GM18511 (cell line): ENCODE results near the gene ACTR3.
"Not testable (repeated sequence)": the region's sequence is repeated elsewhere in the genome, so short reads cannot be mapped to it uniquely, and the experiment has no call there.

ENCODE experiments used
- ATAC-seq: cut with Tn5 transposase; IDR thresholded peaks from one replicate; pipeline ENCODE4 v1.9.1; 2021; ENCODE audit warnings: mild to moderate bottlenecking, moderate library complexity; ENCODE audit not compliant: unreplicated experiment

The ACTR3 gene

DNA sequence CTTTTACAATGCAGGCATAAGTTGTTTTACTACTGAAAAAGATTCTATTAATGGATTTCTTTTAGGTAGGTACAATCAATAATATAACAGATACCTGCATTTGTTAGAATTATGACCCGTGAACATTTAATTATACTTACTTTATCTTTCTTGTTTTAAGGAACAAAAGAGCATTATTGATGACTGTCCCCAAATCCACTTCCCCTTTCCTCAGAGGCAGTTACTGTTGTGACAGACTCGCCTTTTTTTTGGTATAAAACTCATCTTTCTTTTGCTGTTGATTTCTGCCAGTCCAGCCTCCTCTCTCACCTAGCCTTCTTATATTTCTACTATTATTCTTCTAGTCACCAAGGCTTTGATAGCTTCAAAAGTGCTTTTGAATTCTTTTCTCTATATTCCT, 12.1 kb downstream of the ACTR3 start:
- ATAC-seq, result no peak

DNA sequence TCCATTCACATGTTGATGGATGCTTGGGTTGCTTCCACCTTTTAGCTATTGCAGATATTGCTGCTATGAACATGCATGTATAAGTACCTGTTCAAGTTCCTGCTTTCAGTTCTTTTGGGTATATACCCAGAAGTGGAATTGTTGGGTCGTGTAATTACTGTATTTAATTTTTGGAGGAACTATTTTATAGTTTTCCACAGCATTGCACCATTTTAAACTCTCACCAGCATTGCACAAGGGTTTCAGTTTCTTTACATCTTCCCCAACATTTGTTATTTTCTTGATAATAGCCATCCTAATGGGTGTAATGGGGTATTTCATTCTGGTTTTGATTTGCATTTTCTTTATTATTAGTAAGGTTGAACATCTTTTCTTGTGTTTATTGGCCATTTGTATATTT, 16.0 kb downstream of the ACTR3 start:
- ATAC-seq, result no peak

DNA sequence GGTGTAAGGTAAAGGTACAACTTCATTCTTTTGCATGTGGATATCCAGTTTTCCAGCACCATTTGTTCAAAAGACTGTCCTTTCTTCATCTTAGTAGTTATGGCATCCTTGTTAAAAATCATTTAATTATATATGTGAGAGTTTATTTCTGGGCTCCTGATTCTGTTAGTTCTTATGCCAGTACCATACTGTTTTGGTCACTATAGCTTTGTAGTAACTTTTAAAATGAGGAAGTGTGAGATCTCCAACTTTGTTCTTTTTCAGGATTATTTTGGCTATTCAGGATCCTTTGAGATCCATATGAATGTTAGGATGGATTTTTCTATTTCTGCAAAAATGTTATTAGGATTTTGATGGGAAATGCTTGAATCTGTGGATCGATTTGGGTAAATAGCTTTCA, 16.8 kb downstream of the ACTR3 start:
- no peak for ATAC-seq

DNA sequence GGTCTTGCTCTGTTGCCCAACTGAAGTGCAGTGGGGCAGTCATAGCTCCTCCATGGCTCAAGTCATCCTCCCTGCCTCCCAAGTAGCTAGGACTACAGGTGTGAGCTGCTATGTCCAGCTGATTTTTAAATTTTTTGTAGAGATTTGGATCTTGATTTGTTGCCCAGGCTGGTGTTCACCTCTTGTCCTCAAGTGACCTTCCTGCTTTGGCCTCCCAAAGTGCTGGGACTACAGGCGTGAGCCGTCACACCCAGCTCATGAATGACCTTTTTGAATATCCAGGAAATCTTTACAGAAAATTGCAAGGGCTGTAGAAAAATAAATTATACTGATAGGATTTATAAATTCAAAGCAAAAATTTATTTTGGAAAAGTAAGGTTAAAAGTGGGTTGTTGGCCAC, 17.4 kb downstream of the ACTR3 start:
- no peak for ATAC-seq

DNA sequence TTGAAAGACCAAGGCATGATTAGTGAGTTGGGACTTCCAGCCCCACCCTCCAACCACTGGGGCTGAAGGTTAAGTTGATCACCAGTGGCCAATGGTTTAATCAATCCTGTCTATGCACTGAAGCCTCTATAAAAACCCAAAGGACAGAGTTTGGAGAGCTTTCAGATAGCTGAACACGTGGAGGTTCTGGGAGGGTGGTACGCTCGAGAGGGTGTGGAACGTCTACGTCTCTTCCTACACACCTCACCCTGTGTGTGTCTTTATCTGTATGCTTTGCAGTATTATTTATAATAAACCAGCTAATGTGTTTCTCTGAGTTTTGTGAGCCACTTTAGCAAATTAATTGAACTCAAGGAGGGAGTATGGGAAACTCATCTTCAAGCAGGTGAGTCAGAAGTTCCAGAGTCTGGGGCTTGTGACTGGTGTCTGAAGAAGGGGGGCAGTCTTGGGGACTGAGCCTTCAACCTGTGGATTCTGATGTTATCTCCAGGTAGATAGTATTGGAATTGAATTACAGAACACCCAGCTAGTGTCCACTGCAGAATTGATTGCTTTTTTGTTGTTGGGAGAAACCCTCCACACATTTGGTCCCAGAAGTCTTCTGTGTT, 20.3 kb downstream of the ACTR3 start:
- ATAC-seq, result peak; percentile 46

DNA sequence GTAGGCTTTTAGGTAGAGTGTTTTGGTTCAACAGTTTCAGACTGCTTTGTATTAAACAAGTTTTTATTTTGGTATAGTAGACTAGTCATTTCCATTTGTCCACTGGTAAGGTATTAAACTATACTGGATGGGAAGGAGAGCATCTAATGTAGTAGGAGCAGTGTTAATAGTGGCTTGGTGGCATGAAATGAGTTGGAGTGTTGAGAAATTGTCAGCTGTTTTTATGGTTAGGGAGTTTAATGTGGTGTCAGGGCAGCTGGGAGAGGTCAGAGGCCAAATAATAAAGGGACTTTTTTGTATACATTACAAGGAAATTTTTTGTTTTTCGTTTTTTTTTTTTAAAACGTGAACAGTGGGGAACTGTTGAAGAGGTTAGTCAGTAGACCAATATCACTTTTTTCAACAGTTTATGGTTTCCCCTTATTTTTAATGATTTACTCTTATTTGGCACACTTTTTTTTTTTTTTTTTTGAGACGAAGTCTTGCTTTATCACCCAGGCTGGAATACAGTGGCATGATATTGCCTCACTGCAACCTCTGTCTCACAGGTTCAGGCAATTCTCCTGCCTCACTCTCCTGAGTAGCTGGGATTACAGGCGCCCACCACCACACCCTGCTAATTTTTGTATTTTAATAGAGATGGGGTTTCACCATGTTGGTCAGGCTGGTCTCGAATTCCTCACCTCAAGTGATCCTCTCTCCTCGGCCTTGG, 21.2 kb downstream of the ACTR3 start:
- ATAC-seq, result peak; percentile 52

DNA sequence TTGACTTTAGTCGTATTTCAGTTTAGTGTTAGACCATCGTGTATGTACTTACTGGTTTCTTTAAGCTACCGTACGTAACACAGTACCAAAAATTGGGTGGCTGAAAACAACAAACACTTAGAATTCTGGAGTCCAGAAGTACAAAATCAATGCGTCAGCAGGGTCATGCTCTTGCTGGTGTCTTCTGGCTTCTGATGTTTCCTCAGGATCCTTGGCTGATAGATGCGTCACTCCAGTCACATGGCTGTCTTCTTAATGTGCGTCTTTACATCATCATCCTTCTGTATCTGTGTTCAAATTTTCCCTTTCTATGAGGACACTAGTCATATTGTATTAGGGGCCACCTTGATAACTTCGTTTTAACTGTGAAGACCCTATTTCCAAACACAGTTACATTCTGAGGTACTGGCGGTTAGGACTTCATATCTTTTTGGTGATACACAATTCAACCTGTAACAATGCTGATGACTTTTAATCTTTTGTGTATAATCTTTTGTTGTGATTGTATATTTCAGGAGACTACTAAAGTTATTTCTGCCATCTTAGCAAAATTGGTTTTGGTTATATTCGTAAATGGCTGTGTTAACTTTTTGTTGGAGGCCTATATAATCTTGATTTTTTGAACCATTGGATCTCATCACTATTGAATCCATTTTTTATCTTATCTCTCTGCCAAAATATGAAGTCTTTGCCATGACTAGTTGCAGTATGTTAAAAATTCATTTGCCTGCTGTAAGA, 25.4 kb downstream of the ACTR3 start:
- ATAC-seq, result no peak

DNA sequence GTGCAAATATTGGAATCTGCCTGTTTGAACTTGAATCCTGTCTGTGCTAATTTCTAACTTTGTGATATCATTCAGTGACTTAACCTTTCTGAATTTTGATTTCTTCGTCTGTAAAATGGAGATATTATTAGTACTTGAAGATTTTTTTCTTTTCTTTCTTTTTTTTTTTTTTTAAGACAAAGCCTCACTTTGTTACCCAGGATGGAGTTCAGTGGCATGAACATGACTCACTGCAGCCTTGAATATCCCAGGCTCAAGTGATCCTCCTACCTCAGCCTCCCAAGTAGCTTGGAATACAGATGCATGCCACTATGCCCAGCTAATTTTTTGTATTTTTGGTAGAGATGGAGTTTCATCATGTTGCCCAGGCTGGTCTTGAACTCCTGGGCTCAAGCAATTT, 28.3 kb downstream of the ACTR3 start:
- no peak for ATAC-seq

DNA sequence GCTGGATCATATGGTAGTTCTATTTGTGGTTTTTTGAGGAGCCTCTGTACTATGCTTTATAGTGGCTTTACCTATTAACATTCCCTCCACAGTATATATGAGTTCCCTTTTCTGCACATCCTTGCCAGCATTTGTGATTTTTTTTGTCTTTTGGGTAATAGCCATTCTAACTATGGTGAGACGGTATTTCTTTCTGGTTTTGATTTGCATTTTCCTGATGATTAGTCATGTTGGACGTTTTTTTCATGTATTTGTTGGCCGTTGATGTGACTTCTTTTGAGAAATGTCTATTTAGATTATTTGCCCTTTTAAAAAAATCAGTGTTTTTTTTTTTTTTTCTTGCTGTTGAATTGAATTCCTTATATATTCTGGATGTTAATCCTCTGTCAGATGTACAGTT, 31.1 kb downstream of the ACTR3 start:
- ATAC-seq, result no peak

DNA sequence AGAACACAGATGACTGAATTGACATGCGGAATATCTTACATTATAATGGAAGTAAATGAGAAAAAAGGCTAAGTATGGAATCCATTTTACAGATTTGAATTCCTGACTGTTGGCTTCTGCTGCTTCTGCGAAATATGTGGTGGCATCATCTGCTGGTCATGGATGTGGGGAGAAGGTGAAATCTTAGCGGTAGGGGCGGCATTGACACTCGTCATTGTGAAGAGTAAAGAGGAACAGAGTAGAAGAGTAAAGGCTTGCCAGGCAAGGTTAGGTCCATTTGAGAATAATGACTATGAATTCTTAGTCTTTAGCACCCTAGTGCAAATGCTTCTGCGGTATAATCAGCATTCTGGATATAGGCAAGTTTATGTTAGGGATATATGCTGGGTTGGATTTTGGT, 32.4 kb downstream of the ACTR3 start:
- no peak for ATAC-seq

DNA sequence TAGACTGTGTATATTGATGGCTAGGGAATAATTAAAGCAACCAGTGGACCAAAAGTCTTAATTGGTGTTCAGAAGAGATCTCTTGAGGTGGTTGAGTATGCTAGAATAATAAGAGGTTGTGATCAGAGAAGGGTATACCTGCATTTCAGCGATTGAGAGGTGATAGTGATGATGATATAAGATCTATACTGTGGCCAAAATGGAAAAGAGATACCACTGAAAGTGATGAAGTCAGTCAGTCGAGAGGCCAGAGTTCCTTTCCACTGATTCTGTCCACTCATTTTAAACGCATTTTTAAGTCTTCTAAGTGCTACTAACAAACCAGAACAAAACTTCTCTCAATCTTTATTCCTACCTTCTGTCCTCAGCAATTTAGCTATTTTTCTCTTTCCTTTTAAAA, 32.9 kb downstream of the ACTR3 start:
- no peak for ATAC-seq

DNA sequence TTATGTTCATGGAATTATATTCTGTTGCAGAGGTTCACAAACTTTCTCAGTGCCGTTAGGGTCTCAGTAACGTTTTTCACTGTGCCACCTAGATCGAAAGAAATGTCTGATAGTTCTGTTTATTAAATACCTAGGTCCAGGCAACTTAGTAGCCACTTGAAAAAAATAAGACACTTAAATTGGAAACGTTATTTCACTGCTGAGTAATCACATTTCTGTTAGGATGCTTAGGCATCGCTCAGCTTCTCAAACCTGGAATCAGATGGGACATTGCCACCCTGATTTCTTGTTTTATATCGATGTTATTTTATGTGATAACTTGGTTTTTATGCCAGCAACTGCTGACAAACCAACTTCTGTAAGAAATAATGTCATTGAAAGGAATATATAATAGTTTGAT, 36.0 kb downstream of the ACTR3 start:
- ATAC-seq, result no peak

DNA sequence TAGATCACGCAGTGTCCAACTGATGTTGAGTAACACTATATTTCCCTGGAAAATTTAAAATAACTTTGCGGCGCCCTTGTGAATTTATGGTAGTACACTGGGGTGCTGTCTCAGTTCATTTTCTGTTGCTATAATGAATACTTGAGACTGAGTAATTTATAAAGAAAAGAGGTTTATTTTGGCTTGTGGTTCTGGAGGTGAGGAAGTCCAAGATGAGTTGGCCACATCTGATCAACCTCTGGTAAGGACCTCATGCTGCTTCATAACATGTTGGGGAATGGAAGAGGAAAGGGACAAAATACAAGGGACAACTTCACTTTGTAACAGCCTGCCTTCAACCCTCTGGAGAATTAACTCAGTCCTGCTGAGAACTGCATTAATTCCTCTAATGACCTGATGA, 36.4 kb downstream of the ACTR3 start:
- ATAC-seq, result no peak

DNA sequence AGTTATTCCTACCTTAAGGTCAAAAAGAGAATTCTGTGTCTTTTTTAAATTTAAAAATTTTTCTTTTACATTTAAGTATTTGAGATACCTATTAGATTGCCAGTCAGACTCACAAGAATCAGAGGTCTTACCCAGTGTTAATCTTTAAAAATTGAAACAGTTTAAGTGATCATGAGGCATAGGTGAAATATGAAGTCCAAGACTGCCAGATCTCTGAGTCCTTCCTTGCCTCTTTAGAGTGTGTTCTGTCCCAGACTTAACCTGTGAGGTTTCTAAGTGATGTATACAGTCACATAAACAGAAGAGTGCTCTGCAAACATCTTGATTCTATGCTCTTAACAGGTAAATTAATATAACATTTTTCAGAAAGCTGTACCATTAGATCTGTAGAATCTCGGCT, 40.6 kb downstream of the ACTR3 start:
- ATAC-seq, result no peak

DNA sequence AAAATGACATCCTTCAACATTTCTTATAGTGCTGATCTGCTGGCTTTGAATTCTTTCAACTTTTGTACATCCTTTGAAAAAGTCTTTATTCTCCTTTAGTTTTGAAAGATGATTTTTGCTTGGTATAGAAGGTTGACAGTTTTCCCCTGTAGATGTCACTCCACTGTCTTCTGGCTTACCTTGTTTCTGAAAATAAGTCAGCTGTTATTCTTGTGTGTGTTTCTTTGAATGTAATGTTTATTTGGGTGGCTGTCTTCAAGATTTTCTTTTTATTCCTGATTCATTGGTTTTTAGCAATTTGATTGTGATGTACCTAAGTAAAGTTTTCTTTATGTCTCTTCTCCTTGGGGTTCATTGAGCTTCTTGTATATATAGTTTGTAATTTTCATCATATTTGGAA, 47.6 kb downstream of the ACTR3 start:
- no peak for ATAC-seq

DNA sequence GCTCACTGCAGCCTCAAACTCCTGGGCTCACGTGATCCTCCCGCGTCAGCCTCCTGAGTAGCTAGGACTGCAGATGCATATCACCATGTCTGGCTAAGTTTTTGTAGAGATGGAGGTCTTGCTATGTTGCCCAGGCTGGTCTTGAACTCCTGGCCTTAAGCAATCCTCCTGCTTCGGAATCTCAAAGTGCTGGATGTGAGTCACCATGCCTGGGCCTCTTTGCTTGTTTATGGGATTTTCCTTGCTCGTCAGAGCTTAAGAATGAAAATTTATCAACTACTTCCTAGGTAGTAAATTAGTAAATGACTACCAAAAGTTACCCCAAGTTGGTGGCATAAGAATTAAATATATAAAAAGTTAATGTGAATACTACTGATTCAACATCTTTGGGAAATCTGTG, 51.0 kb downstream of the ACTR3 start:
- ATAC-seq, result no peak

DNA sequence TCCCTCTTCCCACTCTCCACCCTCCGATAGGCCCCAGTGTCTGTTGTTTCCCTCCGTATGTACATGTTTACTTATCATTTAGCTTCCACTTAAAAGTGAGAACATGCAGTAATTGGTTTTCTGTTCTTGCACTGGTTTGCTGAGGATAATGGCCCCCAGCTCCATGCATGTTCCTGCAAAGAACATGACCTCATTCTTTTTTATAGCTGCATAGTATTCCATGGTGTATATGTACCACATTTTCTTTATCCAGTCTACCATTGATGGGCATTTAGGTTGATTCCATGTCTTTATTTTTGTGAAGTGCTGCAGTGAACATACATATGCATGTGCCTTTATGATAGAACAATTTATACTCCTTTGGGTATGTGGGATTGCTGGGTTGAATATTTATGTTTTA, 55.9 kb downstream of the ACTR3 start:
- not testable (repeated sequence) for ATAC-seq

DNA sequence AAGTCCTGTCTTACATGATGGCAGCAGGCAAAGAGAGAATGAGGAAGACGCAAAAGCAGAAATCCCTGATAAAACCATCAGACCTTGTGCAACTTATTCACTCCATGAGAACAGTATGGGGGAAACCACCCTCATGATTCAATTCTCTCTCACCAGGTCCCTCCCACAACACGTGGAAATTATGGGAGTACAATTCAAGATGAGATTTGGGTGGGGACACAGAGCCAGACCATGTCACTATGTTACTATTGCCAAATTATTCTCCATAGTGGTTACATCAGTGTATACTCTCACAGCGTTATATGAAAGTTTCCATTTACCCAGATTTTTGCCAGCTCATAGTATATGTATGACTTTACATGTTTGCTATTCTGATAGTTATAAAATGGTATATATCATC, 61.0 kb downstream of the ACTR3 start:
- ATAC-seq, result not testable (repeated sequence)

DNA sequence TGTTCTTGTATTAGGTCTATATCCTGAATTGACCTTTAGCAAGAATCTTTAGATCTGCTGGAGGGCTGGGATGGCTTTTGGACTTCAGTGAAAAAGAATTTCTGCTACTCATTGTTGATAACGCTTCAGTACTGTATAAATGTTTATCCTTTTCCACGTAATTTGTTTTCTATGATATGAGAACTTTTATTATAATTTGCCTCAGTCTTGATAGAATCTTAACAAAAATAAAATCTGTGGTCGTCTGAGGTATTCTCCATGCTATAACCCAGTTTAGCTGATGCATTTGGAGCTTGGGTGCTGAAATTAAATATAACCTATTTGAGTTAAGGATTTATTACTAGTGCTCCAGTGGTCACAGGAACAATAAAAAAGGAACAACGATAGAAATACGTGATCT, 71.1 kb downstream of the ACTR3 start:
- ATAC-seq, result no peak

DNA sequence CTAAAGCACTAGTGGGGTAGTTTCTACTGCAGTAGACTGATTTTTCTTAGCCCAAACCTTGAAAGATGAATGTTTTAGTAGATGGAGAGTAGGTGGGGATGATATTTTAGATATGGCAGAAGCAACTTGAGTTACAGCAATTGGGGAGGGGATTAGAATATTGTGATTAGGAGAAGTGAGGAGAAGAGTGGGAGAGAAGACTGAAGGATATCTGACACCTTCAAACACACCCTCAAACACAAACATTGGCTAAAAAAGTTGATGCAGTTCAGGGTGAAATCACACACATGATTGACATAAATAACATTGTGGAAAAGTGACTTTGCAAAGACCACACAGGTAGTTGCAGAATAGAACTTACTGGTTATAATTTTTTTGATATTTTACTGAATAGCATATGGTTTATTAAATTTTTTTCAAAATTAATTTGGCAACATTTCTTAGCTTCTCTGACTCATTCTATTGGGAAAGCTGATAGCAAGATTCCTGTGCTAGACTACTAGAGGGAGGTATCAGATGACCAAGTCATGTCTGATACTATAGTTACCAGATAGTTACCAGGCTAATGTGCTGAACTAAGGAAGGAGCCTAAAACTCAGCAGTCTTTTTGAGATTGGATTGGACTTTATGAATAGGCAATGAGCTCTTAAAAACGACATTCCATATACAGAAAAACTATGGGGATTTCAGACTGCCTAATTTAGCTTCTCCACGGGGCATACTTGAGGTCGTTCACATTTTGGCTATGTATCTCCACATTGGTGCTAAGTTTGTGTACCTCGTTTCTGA, 73.0 kb downstream of the ACTR3 start:
- ATAC-seq, result no peak

DNA sequence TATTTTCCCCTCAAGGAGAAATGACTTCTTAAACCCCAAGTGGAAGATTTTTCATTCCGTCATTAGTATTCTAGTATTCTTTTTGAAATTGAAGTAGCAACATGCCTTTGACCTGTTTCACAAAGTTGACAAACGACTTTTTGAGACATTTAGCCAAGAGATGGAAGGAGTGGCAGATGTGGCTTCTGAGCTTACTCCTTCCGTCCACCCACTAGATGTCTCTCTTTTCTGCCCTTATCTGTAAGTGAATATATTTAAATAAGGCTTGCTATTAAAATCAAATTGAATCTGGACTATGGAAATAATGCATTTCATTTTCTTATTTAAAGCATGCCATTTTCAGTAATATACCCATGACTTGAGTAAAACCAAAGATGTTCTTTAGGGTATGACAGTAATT, 74.1 kb downstream of the ACTR3 start:
- ATAC-seq, result no peak

DNA sequence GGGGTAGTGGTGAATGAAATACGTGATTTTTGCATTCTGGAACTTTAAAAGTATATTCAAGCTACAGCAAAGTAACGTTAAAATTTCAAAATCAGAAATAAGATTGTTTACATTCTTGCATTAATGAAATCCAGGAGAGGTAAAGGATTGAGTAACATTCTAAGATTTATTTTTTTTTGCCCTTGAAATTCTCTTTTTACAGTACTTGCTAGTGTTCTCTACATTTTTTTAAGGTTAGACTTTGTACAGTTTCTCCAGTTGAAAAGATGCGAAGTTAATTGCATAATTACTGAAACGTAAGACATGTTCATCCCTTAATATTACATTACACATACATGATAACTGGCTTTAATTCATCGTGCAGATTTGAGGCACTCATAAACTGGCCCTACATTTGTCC, 74.5 kb downstream of the ACTR3 start:
- ATAC-seq, result no peak
